MM.1S (cell line): ENCODE data around the gene WDR48.

ENCODE experiments used
- DNase-seq: peaks from one replicate; pipeline ENCODE4 v3.0.0-alpha.2; 2015
- H2AFZ ChIP-seq: fragments of 300-600 bp; sonication (generic); 2 replicates; pipeline ENCODE4 v1.6.0; 2016; ENCODE audit warnings: antibody characterized with exemption, low read length
- H3F3A ChIP-seq: fragments of 300-600 bp; sonication (generic); 2 replicates; pipeline ENCODE4 v1.6.1; 2016; ENCODE audit warnings: mild to moderate bottlenecking, antibody characterized with exemption, low read length, moderate library complexity, mixed read lengths; ENCODE audit not compliant: insufficient read depth
- H3K27ac ChIP-seq: fragments of 300-600 bp; sonication (generic); 2 replicates; pipeline ENCODE4 v1.5.1; 2016; ENCODE audit warnings: mild to moderate bottlenecking, low read length
- H3K27me3 ChIP-seq: fragments of 300-600 bp; sonication (generic); replicated peaks from 2 replicates; pipeline ENCODE4 v1.6.0; 2016; ENCODE audit warnings: low read length; ENCODE audit not compliant: insufficient read depth
- H3K36me3 ChIP-seq: fragments of 300-600 bp; sonication (generic); replicated peaks from 2 replicates; pipeline ENCODE4 v1.6.1; 2016; ENCODE audit warnings: mild to moderate bottlenecking, low read length, mixed read lengths; ENCODE audit not compliant: insufficient read depth
- H3K4me1 ChIP-seq: fragments of 300-600 bp; sonication (generic); 2 replicates; pipeline ENCODE4 v1.6.1; 2016; ENCODE audit warnings: low read length, mixed read lengths
- H3K4me2 ChIP-seq: fragments of 300-600 bp; sonication (generic); 2 replicates; pipeline ENCODE4 v1.6.0; 2016; ENCODE audit warnings: low read depth, low read length
- H3K4me3 ChIP-seq: fragments of 300-600 bp; sonication (generic); 2 replicates; pipeline ENCODE4 v1.5.1; 2016; ENCODE audit warnings: low read length, mixed read lengths
- H3K79me2 ChIP-seq: fragments of 300-600 bp; sonication (generic); 2 replicates; pipeline ENCODE4 v1.6.1; 2016; ENCODE audit warnings: mixed run types, low read length, mixed read lengths
- H3K9ac ChIP-seq: fragments of 300-600 bp; sonication (generic); 2 replicates; pipeline ENCODE4 v1.6.1; 2016; ENCODE audit warnings: low read length, mixed read lengths
- H3K9me2 ChIP-seq: fragments of 300-600 bp; sonication (generic); replicated peaks from 2 replicates; pipeline ENCODE4 v1.6.1; 2016; ENCODE audit warnings: mild to moderate bottlenecking, low read length, mixed read lengths; ENCODE audit not compliant: insufficient read depth
- H3K9me3 ChIP-seq: fragments of 300-600 bp; sonication (generic); replicated peaks from 2 replicates; pipeline ENCODE4 v1.6.1; 2016; ENCODE audit warnings: mild to moderate bottlenecking, low read length, mixed read lengths; ENCODE audit not compliant: insufficient read depth
- H4K20me1 ChIP-seq: fragments of 300-600 bp; sonication (generic); 2 replicates; pipeline ENCODE4 v1.6.1; 2016; ENCODE audit warnings: mild to moderate bottlenecking, low read length, moderate library complexity, mixed read lengths; ENCODE audit not compliant: insufficient read depth
- CTCF ChIP-seq: fragments of 300-600 bp; sonication (generic); IDR thresholded peaks from 2 replicates; pipeline ENCODE4 v1.5.1; 2016; ENCODE audit warnings: antibody characterized with exemption, low read length, mixed read lengths
- EZH2 ChIP-seq: fragments of 300-600 bp; sonication (generic); optimal IDR thresholded peaks from 2 replicates; pipeline ENCODE3; 2017; ENCODE audit warnings: low read depth, mild to moderate bottlenecking, antibody characterized with exemption, low read length, mixed read lengths
- EZH2phosphoT487 ChIP-seq: fragments of 300-600 bp; sonication (generic); IDR thresholded peaks from 2 replicates; pipeline ENCODE4 v1.6.1; 2018; ENCODE audit warnings: antibody characterized with exemption, low read length

Gene WDR48

GRCh38 chr3:39028546-39028945 lies 23.3 kb upstream of the WDR48 start:
- Histone ChIP-seq H3F3A (no peaks in the 10 kb centered on the region), H3K27me3 (no peaks in the 10 kb centered on the region), H4K20me1 (no peaks in the 10 kb centered on the region), H3K27ac (no peak overlapping the region), H3K4me1 (no peaks in the 10 kb centered on the region), H3K4me3 (no peak overlapping the region), H3K9me3 (no peaks in the 10 kb centered on the region), H3K79me2 (no peaks in the 10 kb centered on the region), H3K4me2 (no peak overlapping the region), H2AFZ (no peak overlapping the region), H3K36me3 (no peaks in the 10 kb centered on the region), H3K9ac (no peak overlapping the region), H3K9me2 (no peaks in the 10 kb centered on the region)
- DNase-seq, result no peak
- TF ChIP-seq EZH2, result no peak
- no peak for TF ChIP-seq CTCF
- no peak for TF ChIP-seq EZH2phosphoT487

GRCh38 chr3:39029556-39029955 lies 22.3 kb upstream of the WDR48 start:
- no peak overlapping the region for H3K27ac ChIP-seq
- no peaks in the 10 kb centered on the region for H3K36me3 ChIP-seq
- H3K79me2 ChIP-seq, result no peaks in the 10 kb centered on the region
- H3K9ac ChIP-seq, result no peak overlapping the region
- no peaks in the 10 kb centered on the region for H3K4me1 ChIP-seq
- no peak overlapping the region for H2AFZ ChIP-seq
- TF ChIP-seq CTCF (no peak), EZH2 (no peak), EZH2phosphoT487 (no peak)
- DNase-seq, result no peak
- no peaks in the 10 kb centered on the region for H4K20me1 ChIP-seq
- H3K9me2 ChIP-seq, result no peaks in the 10 kb centered on the region
- no peaks in the 10 kb centered on the region for H3K27me3 ChIP-seq
- no peak overlapping the region for H3K4me3 ChIP-seq
- no peak overlapping the region for H3K4me2 ChIP-seq
- no peaks in the 10 kb centered on the region for H3K9me3 ChIP-seq
- no peaks in the 10 kb centered on the region for H3F3A ChIP-seq

GRCh38 chr3:39038165-39038564 lies 13.7 kb upstream of the WDR48 start:
- Histone ChIP-seq H3K4me1 (no peaks in the 10 kb centered on the region), H3K4me2 (no peak overlapping the region), H3K4me3 (no peak overlapping the region), H3K79me2 (no peaks in the 10 kb centered on the region), H3F3A (no peaks in the 10 kb centered on the region), H3K9me3 (no peaks in the 10 kb centered on the region), H3K27ac (no peak overlapping the region), H3K36me3 (no peaks in the 10 kb centered on the region), H3K9ac (no peak overlapping the region), H2AFZ (no peak overlapping the region), H3K9me2 (no peaks in the 10 kb centered on the region), H4K20me1 (no peaks in the 10 kb centered on the region), H3K27me3 (no peaks in the 10 kb centered on the region)
- TF ChIP-seq EZH2phosphoT487, result no peak
- TF ChIP-seq EZH2, result no peak
- no peak for TF ChIP-seq CTCF
- DNase-seq, result no peak
